H1 (cell line): Measurements from ENCODE around the gene MACROH2A1. TPM values are rescaled to one million over a fixed set of nuclear protein-coding genes. Genes with fewer than 3 reads are reported as not detected.

Source experiments
- CTCF ChIA-PET: fragments of 300-600 bp; sonication (Branson Sonifier 250); formaldehyde crosslinking; loops from one replicate; lab custom pipeline; 2021; ENCODE audit not compliant: partially characterized antibody; lab: Charles Lee
- POLR2A ChIA-PET: fragments of 300-600 bp; sonication (Branson Sonifier 250); formaldehyde crosslinking; loops from one replicate; lab custom pipeline; 2021; ENCODE audit warnings: inconsistent platforms; ENCODE audit not compliant: partially characterized antibody; lab: Charles Lee
- DNase-seq, 2 experiments: peaks; one replicate each; pipeline versions ENCODE4 v3.0.0 to v3.0.0-alpha.2; 2010 to 2022; ENCODE audit warnings: low spot score in 2 of 2, low read depth in 1 of 2, mixed read lengths in 1 of 2
- FAIRE-seq: peaks from 2 replicates; lab custom pipeline; 2011; peaks lifted over from hg19 to GRCh38; lab: Jason Lieb, UNC
- H2AFZ ChIP-seq: 2 replicates; pipeline ENCODE4 v1.8.1; 2012; ENCODE audit warnings: low read length, inconsistent platforms
- H2AK5ac ChIP-seq: 2 replicates; pipeline ENCODE4 v1.6.1; 2013; ENCODE audit warnings: low read depth, low read length
- H2BK120ac ChIP-seq: replicated peaks from 2 replicates; pipeline ENCODE3; 2013; ENCODE audit warnings: low read depth, low read length, inconsistent platforms
- H2BK12ac ChIP-seq: 2 replicates; pipeline ENCODE4 v1.6.1; 2013; ENCODE audit warnings: low read depth, low read length
- H2BK15ac ChIP-seq: 2 replicates; pipeline ENCODE4 v1.6.1; 2013; ENCODE audit warnings: low read length
- H2BK20ac ChIP-seq: 2 replicates; pipeline ENCODE4 v1.6.1; 2013; ENCODE audit warnings: low read length
- H2BK5ac ChIP-seq: 2 replicates; pipeline ENCODE4 v1.6.1; 2013; ENCODE audit warnings: low read depth, low read length
- H3K14ac ChIP-seq: 2 replicates; pipeline ENCODE4 v1.6.1; 2013; ENCODE audit warnings: inconsistent platforms; ENCODE audit not compliant: insufficient read length
- H3K18ac ChIP-seq: 2 replicates; pipeline ENCODE4 v1.6.1; 2013; ENCODE audit warnings: low read length; ENCODE audit errors: extremely low read depth
- H3K23ac ChIP-seq: 2 replicates; pipeline ENCODE4 v1.6.1; 2013; ENCODE audit warnings: inconsistent platforms; ENCODE audit not compliant: insufficient read length
- H3K23me2 ChIP-seq: 2 replicates; pipeline ENCODE4 v1.6.1; 2013; ENCODE audit warnings: low read depth, low read length
- H3K27ac ChIP-seq: 2 replicates; pipeline ENCODE4 v1.6.1; 2011; ENCODE audit warnings: low read depth, low read length, inconsistent platforms
- H3K27me3 ChIP-seq, 4 experiments: replicated peaks in 1 of 4; 1 replicate in 1 of 4; 2 replicates in 3 of 4; pipeline versions ENCODE4 v1.6.1 to v1.8.1; 2011 to 2013; ENCODE audit warnings: low read length in 3 of 4, mild to moderate bottlenecking in 3 of 4, inconsistent platforms in 2 of 4, mixed read lengths in 2 of 4, moderate library complexity in 1 of 4; ENCODE audit not compliant: control insufficient read depth in 3 of 4, insufficient read depth in 3 of 4; ENCODE audit errors: extremely low read depth in 1 of 4
- H3K36me3 ChIP-seq, 4 experiments: 2 replicates each; pipeline versions ENCODE4 v1.6.1 to v1.8.1; 2011 to 2013; ENCODE audit warnings: mild to moderate bottlenecking in 4 of 4, low read length in 3 of 4, moderate library complexity in 2 of 4, control low read depth in 1 of 4, inconsistent platforms in 1 of 4; ENCODE audit not compliant: insufficient read depth in 4 of 4, control insufficient read depth in 2 of 4
- H3K4ac ChIP-seq: replicated peaks from 2 replicates; pipeline ENCODE3; 2013; ENCODE audit warnings: low read length, low read depth, mixed read lengths, inconsistent platforms; ENCODE audit not compliant: insufficient read length
- H3K4me1 ChIP-seq, 4 experiments: replicated peaks in 1 of 4; 1 replicate in 1 of 4; 2 replicates in 3 of 4; pipeline versions ENCODE4 v1.6.1 to v1.8.1; 2011 to 2013; ENCODE audit warnings: low read length in 3 of 4, inconsistent platforms in 2 of 4, mixed read lengths in 1 of 4; ENCODE audit not compliant: insufficient read depth in 4 of 4, control insufficient read depth in 3 of 4
- H3K4me2 ChIP-seq, 2 experiments: 2 replicates each; pipeline versions ENCODE4 v1.6.1 to v1.8.1; 2011 to 2013; ENCODE audit warnings: low read depth in 2 of 2, low read length in 2 of 2, control low read depth in 1 of 2, inconsistent platforms in 1 of 2, mild to moderate bottlenecking in 1 of 2; ENCODE audit not compliant: insufficient read depth in 1 of 2
- H3K4me3 ChIP-seq, 4 experiments: fragments of 200-600, 300-600 bp in 1 of 4; sonication (generic), shearing (Covaris generic), sonication (Bioruptor Twin) in 1 of 4; 2 replicates each; pipeline versions ENCODE4 v1.5.1 to v1.8.1; 2011 to 2016; ENCODE audit warnings: low read length in 4 of 4, low read depth in 3 of 4, control low read depth in 2 of 4, inconsistent platforms in 2 of 4, mild to moderate bottlenecking in 2 of 4, mixed read lengths in 1 of 4, moderate library complexity in 1 of 4; ENCODE audit not compliant: insufficient read depth in 2 of 4; ENCODE audit errors: extremely low read depth in 1 of 4
- H3K56ac ChIP-seq: replicated peaks from 2 replicates; pipeline ENCODE3; 2013; ENCODE audit warnings: low read depth, mild to moderate bottlenecking, mixed read lengths, low read length, inconsistent platforms; ENCODE audit not compliant: insufficient read length
- H3K79me1 ChIP-seq: 2 replicates; pipeline ENCODE4 v1.6.1; 2013; ENCODE audit warnings: low read depth, low read length, control low read depth
- H3K79me2 ChIP-seq, 2 experiments: 2 replicates each; pipeline versions ENCODE4 v1.6.1 to v1.8.1; 2012 to 2013; ENCODE audit warnings: low read length in 2 of 2, mild to moderate bottlenecking in 2 of 2, inconsistent platforms in 1 of 2; ENCODE audit not compliant: insufficient read depth in 2 of 2, control insufficient read depth in 1 of 2
- H3K9ac ChIP-seq, 4 experiments: replicated peaks in 1 of 4; 1 replicate in 1 of 4; 2 replicates in 3 of 4; pipeline versions ENCODE4 v1.6.1 to v1.8.1; 2011 to 2013; ENCODE audit warnings: low read depth in 3 of 4, low read length in 3 of 4, control low read depth in 2 of 4, mild to moderate bottlenecking in 2 of 4, moderate library complexity in 2 of 4, inconsistent platforms in 1 of 4; ENCODE audit errors: extremely low read depth in 1 of 4
- H3K9me3 ChIP-seq, 2 experiments: 2 replicates each; pipeline versions ENCODE4 v1.6.1 to v1.8.1; 2012 to 2013; ENCODE audit warnings: mild to moderate bottlenecking in 2 of 2, moderate library complexity in 2 of 2, control low read depth in 1 of 2, inconsistent platforms in 1 of 2, low read depth in 1 of 2, low read length in 1 of 2, mixed read lengths in 1 of 2; ENCODE audit not compliant: insufficient read depth in 2 of 2
- H4K20me1 ChIP-seq, 2 experiments: replicated peaks in 1 of 2; 2 replicates each; pipeline versions ENCODE3 to v1.8.1; 2011 to 2013; ENCODE audit warnings: inconsistent platforms in 2 of 2, low read length in 2 of 2, mild to moderate bottlenecking in 1 of 2; ENCODE audit not compliant: insufficient read depth in 2 of 2, control insufficient read depth in 1 of 2
- H4K5ac ChIP-seq: 2 replicates; pipeline ENCODE4 v1.6.1; 2013; ENCODE audit warnings: low read length, low read depth, mixed read lengths, inconsistent platforms; ENCODE audit not compliant: insufficient read length
- H4K8ac ChIP-seq: 2 replicates; pipeline ENCODE4 v1.8.0; 2013; ENCODE audit warnings: mild to moderate bottlenecking, moderate library complexity, low read length, inconsistent platforms; ENCODE audit not compliant: insufficient read depth; ENCODE audit errors: extremely low read depth
- H4K91ac ChIP-seq: replicated peaks from 2 replicates; pipeline ENCODE3; 2013; ENCODE audit warnings: low read length, mixed read lengths, inconsistent platforms; ENCODE audit not compliant: insufficient read length
- CHD1 ChIP-seq: IDR thresholded peaks from 2 replicates; pipeline ENCODE4 v1.6.1; 2012; ENCODE audit warnings: low read depth, low read length, improper control_type of control experiment
- FOSL1 ChIP-seq: IDR thresholded peaks from 2 replicates; pipeline ENCODE4 v1.6.1; 2011; ENCODE audit warnings: mild to moderate bottlenecking, low read depth, low read length, moderate library complexity; ENCODE audit not compliant: insufficient read depth
- KDM1A ChIP-seq: fragments of 200-600, 300-600 bp; sonication (generic); IDR thresholded peaks from 2 replicates; pipeline ENCODE4 v1.7.1; 2016; ENCODE audit warnings: mild to moderate bottlenecking, low read length, borderline replicate concordance
- RXRA ChIP-seq: IDR thresholded peaks from 2 replicates; pipeline ENCODE4 v1.6.1; 2011; ENCODE audit warnings: low read depth, mild to moderate bottlenecking, low read length, moderate library complexity; ENCODE audit not compliant: insufficient read depth
- TCF12 ChIP-seq: IDR thresholded peaks from 2 replicates; pipeline ENCODE4 v1.6.1; 2011; ENCODE audit warnings: low read depth, mild to moderate bottlenecking, low read length
- WGBS, 2 experiments: shearing (Covaris generic) in 1 of 2; methylation state at CpG; one replicate each; pipeline versions ENCODE4 v1.1.6 to v1.1.7; 2013 to 2015; ENCODE audit warnings: low lambda C conversion rate in 2 of 2, mixed read lengths in 2 of 2, inconsistent platforms in 1 of 2, low coverage in 1 of 2, missing lambda C conversion rate in 1 of 2; ENCODE audit not compliant: insufficient replicate concordance in 2 of 2, insufficient coverage in 1 of 2, insufficient read length in 1 of 2; ENCODE audit errors: extremely low coverage in 1 of 2, missing lambda C conversion rate in 1 of 2; 5-methylcytosine and 5-hydroxymethylcytosine counted together
- polyA plus RNA-seq, 7 experiments: library from polyadenylated mRNA; depleted of rRNA in 3 of 7; stranded (reverse) in 5 of 7; unstranded in 2 of 7; fragments of >200 nt in 5 of 7; fragments of 200-250 nt in 2 of 7; gene quantifications; 1 replicate in 5 of 7; 2 replicates in 1 of 7; 4 replicates in 1 of 7; pipeline versions ENCODE4 v1.2.1 to v1.2.3, GENCODE V29; 2011 to 2013; ENCODE audit warnings: missing spikeins in 2 of 7, mixed read lengths in 2 of 7
- total RNA-seq: library from RNA; stranded (reverse); fragmentation: NEBNext Ultra II Directional; extraction: Animal tissue kit (Norgen Biotek cat#: 25700); gene quantifications from 2 replicates; pipeline ENCODE4 v1.2.1, GENCODE V29; 2021

Gene MACROH2A1
- total and polyA plus RNA-seq, 2 of the 8 experiments (the other 6 are each of a cell fraction or from before 2014, with no cell fraction given) = 60.0 to 92.3 TPM

DNA sequence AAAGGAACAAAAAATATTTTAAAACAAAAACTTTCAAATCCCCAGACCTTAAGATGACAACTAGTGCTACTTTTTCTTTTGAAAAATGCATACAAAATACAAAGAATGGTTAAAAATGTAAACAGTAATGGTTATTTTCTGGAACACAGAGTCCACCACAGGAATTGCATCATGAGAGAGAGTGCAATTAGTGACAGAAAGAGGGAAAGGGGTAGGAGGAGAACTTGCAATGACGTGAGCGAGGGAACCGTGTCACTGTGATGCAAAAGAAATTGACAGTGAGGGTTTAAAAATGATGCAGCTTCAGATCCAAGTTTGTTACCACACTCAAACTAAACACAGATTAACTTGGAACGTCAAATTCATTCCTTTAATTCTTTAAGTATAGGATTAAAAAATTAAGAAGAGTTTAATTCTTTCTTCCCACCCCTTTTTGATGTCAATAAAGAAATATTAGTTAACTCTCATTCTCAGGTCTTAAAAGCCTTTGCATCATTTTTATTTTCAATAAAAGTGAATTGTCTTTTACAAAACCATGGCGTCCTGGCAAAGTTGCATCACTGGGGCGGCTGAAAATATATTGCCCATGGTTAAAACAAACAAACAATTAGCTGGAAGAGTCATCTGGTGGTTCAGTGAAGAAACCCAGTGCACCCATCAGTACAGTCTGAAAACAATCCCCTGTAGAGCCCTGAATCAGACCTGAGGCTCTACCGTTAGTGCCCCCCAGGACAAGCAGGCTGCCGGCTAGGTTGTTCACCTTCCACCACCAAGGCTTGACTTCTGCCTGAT lies 39.5 kb downstream of the MACROH2A1 start:
- Histone ChIP-seq H3K23ac (no peak overlapping the region), H4K91ac (no peak overlapping the region), H3K4ac (no peak overlapping the region), H3K23me2 (no peaks in the 10 kb centered on the region), H3K79me1 (no peaks in the 10 kb centered on the region), H2BK20ac (no peak overlapping the region), H3K4me2 (no peak overlapping the region), H3K18ac (no peak overlapping the region), H4K5ac (no peak overlapping the region), H4K20me1 (peaks cover 0 to 7% of the 10 kb centered on the region in 2 experiments), H3K56ac (no peak overlapping the region), H3K27ac (no peak overlapping the region), H3K4me1 (no peaks in the 10 kb centered on the region), H3K4me3 (no peak overlapping the region), H2BK15ac (no peak overlapping the region), H2BK5ac (no peak overlapping the region), H3K14ac (no peak overlapping the region), H4K8ac (no peak overlapping the region), H3K27me3 (no peaks in the 10 kb centered on the region), H3K9me3 (no peaks in the 10 kb centered on the region), H3K9ac (no peak overlapping the region), H2BK120ac (no peak overlapping the region), H2AFZ (no peak overlapping the region), H2AK5ac (no peak overlapping the region), H2BK12ac (no peak overlapping the region), H3K36me3 (peaks cover 0 to 2% (median 0%) of the 10 kb centered on the region in 4 experiments; a peak in 3 of 8 replicates), H3K79me2 (no peaks in the 10 kb centered on the region)
- DNase-seq (no peak), FAIRE-seq (no peak)
- TF ChIP-seq CHD1 = no peak
- no peak for TF ChIP-seq KDM1A
- TF ChIP-seq TCF12 = no peak
- TF ChIP-seq RXRA = no peak
- no peak for TF ChIP-seq FOSL1
- ChIA-PET POLR2A (no interaction called here), CTCF (interaction anchor here (1.1 to 1.5 kb wide), 3 partner anchors 10 to 66 kb away, joined by 3 to 5 read pairs (median 3); no protein-coding TSS in a partner anchor)
- 82% methylated on average over 8 of the region's 8 CpGs; no CpG with 5 or more reads in 1 of the 2 experiments for WGBS, 2 experiments
